ENCODE measurements around the gene TBC1D13. TPM values are rescaled to one million over a fixed set of nuclear protein-coding genes. Genes with fewer than 3 reads are reported as not detected.
"Not testable (repeated sequence)": the region's sequence is repeated elsewhere in the genome, so short reads cannot be mapped to it uniquely, and the experiment has no call there.

The TBC1D13 gene
- total and polyA plus RNA-seq, 9 of the 15 experiments (the other 6 are each of a cell fraction or from before 2014, with no cell fraction given), result 2.3 to 28.7 (median 11.4) TPM

DNA sequence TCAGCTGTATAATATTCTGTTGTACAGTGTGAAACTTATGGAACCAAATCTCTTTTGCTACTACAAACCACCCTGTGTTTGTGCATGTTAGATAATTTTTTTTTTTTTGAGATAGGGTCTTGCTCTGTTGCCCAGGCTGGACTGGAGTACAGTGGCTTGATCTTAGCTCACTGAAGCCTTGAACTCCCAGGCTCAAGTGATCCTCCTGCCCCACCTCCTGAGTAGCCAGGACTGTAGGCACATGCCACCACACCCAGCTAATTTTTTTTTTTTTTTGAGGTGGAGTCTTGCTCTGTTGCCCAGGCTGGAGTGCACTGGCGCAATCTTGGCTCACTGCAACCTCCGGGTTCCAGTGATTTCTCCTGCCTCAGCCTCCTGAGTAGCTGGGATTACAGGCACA, 7.9 kb downstream of the TBC1D13 start:
- peak; percentile 90 for TF ChIP-seq ZNF121 (CRISPR knock-in tag; conservative IDR thresholded peaks at IDR 0.05)
- H3K79me2 ChIP-seq (ENCODE audit: control insufficient read depth, insufficient read depth, low read length); H3K4me2 ChIP-seq (ENCODE audit: insufficient read depth, low read length); intact Hi-C loops (cut with micrococcal nuclease); FAIRE-seq; H2AFZ ChIP-seq (ENCODE audit: low read depth, low read length); H3K9me3 ChIP-seq (replicated peaks; ENCODE audit: control insufficient read depth, insufficient read depth, low read depth, low read length); H3K27me3 ChIP-seq (ENCODE audit: control insufficient read depth in 2 of 2, insufficient read depth in 2 of 2, low read length in 2 of 2); ATAC-seq; BruUV-seq (replicated peaks); CTCF ChIA-PET (ENCODE audit: low intra/inter-chr PET ratio); H3K9ac ChIP-seq (ENCODE audit: insufficient read depth in 1 of 2, low read depth in 2 of 2, low read length in 2 of 2); in situ Hi-C loops (cut with MboI); H3K27ac ChIP-seq (ENCODE audit: extremely low read depth, low read depth, low read length); H4K20me1 ChIP-seq (replicated peaks; ENCODE audit: control insufficient read depth, insufficient read depth, low read length); DNase-seq (ENCODE audit: extremely low read depth in 1 of 4, low spot score in 3 of 4); H3K9me1 ChIP-seq (ENCODE audit: control insufficient read depth, insufficient read depth, low read length); H3K4me3 ChIP-seq; H3K4me1 ChIP-seq (replicated peaks in 1 of 2; ENCODE audit: control insufficient read depth in 2 of 2, insufficient read depth in 2 of 2, low read length in 2 of 2): not testable (repeated sequence)
- POLR2A ChIA-PET, result interaction anchor here (0.8 to 3.1 kb wide), 3 partner anchors 11 to 35 kb away, joined by 3 to 9 read pairs (median 3); partner anchors contain the start of genes ENDOG and SPOUT1
- 0% methylated on average over 1 of the region's 2 CpGs for WGBS (ENCODE audit: insufficient coverage, low coverage, missing lambda C conversion rate)
- peaks cover 79% of the 10 kb centered on the region; the same call in 2 of the 3 replicates for H3K36me3 ChIP-seq (ENCODE audit: control insufficient read depth, insufficient read depth, low read length)

- H3K9me1 ChIP-seq (ENCODE audit: control insufficient read depth, insufficient read depth, low read length), result no peaks in the 10 kb centered on the region
- H3K27ac ChIP-seq (ENCODE audit: extremely low read depth, low read depth, low read length), result no peak overlapping the region
- no peak for FAIRE-seq
- H3K4me2 ChIP-seq (ENCODE audit: insufficient read depth, low read length), result no peak overlapping the region
- no peak overlapping the region for H3K9ac ChIP-seq (ENCODE audit: insufficient read depth in 1 of 2, low read depth in 2 of 2, low read length in 2 of 2)
- in situ Hi-C loops (cut with MboI) (no loop called here), intact Hi-C loops (cut with micrococcal nuclease) (no loop called here)
- H3K9me3 ChIP-seq (replicated peaks; ENCODE audit: control insufficient read depth, insufficient read depth, low read depth, low read length), result no peaks in the 10 kb centered on the region
- TF ChIP-seq ZBTB49 (CRISPR knock-in tag; IDR thresholded peaks at IDR 0.05; ENCODE audit: borderline replicate concordance), result no peak
- TF ChIP-seq ZSCAN29 (IDR thresholded peaks at IDR 0.05), result no peak
- TF ChIP-seq POLR2AphosphoS5 (IDR thresholded peaks at IDR 0.05; ENCODE audit: control insufficient read depth, insufficient read depth, low read depth, low read length), result no peak
- DNase-seq (ENCODE audit: extremely low read depth in 1 of 4, low spot score in 3 of 4), result no peak
- WGBS (ENCODE audit: insufficient coverage, low coverage, missing lambda C conversion rate), result 87% methylated on average over 7 of the region's 8 CpGs
- no peak for ATAC-seq
- CTCF ChIA-PET (ENCODE audit: low intra/inter-chr PET ratio), result no interaction called here
- no TSS peak for BruUV-seq (replicated peaks)
- no peaks in the 10 kb centered on the region for H4K20me1 ChIP-seq (replicated peaks; ENCODE audit: control insufficient read depth, insufficient read depth, low read length)
- H3K27me3 ChIP-seq (ENCODE audit: control insufficient read depth in 2 of 2, insufficient read depth in 2 of 2, low read length in 2 of 2), result no peaks in the 10 kb centered on the region
- no peak overlapping the region for H3K4me3 ChIP-seq
- peaks cover 72% of the 10 kb centered on the region for H3K36me3 ChIP-seq (ENCODE audit: control insufficient read depth, insufficient read depth, low read length)
- H3K4me1 ChIP-seq (replicated peaks in 1 of 2; ENCODE audit: control insufficient read depth in 2 of 2, insufficient read depth in 2 of 2, low read length in 2 of 2), result no peaks in the 10 kb centered on the region; a peak in 1 of 5 replicates
- POLR2A ChIA-PET, result interaction anchor here (1.7 kb wide), 1 partner anchor 13 kb away, joined by 5 read pairs; no protein-coding TSS in a partner anchor
- H2AFZ ChIP-seq (ENCODE audit: low read depth, low read length), result no peak overlapping the region
- no peaks in the 10 kb centered on the region for H3K79me2 ChIP-seq (ENCODE audit: control insufficient read depth, insufficient read depth, low read length)
These were observed 11.8 kb downstream of the TBC1D13 start for GRCh38 chr9:128798896-128799295.
